ENCODE results near the gene FGR.

DNA sequence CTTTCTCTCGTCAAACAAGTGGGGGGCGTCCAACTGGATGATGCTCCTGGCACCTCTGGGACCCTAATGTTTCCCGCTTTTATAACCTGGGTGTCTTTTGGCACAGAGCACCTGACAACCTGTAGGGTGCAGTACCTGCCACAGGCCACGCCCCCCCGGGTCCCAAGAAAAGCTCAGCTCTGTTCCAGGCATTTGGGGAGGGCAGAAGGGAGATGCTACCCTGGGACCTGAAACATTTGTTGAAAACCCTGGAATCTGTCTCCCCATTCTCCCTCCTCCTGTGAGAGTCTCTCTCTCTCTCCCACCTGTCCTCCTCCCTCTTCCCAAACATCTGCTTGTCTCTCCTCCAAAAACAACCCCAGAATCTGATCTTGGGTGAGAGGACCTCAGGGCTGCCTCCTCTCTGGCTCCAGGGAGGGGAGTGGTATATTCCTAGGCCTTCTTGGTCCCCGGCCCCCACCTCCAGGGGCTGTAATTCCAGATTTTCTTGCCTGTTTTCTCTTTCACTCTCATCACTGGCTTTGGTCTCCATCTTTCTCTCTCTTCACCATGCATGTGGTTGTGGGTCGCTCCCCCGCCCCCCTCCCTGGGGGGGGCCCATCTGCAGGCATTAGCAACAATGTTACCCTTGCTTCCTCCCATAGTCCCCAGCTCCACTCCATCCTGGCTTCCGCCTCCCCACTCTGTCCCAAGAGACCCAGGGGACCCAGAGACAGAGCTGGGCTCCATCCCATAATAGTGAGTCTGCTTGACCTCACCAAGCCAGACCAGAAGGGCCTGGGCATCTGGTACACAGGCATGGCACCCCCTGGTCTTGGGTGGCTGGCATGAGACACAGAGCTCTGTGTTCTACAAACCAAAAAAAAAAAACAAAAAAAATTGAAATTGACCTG lies 35.1 kb downstream of the FGR start:
- TF ChIP-seq EZH2 (IDR thresholded peaks at IDR 0.05; ENCODE audit: insufficient read depth, poor library complexity, severe bottlenecking): no peak
- no peak for TF ChIP-seq EZH2phosphoT487 (IDR thresholded peaks at IDR 0.05; ENCODE audit: insufficient read depth, low read depth)

Data from GM23248 (cell line).